ENCODE data around the gene PTPRG. TPM values are rescaled to one million over a fixed set of nuclear protein-coding genes. Genes with fewer than 3 reads are reported as not detected.

PTPRG gene
- total and polyA plus RNA-seq, 2 of the 13 experiments (the other 11 are each of a cell fraction or from before 2014, with no cell fraction given): 8.0 to 25.3 TPM

DNA sequence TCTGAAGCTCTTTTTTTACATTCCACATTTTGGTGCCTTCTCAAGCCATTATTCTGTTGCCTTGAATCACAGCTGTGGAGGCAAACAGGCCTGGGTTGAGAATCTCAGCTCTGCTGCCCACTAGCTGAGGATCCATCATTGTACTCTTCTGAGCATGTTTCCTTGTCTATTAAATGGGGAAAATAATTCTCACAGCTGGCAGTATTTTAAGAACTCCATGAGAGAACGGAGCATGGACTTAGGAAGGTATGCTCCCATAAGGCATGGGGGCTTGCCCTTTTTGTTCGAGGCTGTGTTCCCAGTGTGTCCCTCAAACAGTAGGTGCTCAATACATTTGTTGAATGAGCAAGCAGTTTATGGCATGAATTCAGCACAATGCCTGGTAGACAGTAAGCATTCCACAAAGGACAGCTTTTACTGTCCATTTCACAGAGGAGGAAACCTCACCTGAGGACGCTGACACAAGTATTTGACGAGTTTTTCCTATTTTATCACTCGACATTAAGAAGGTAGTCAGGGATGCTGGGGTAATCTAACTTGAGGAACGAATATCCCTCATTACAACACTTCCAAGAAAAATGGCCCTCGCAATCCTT, 2.1 kb upstream of the PTPRG start (continued):
- TF ChIP-seq HOXA3 (CRISPR knock-in tag; IDR thresholded peaks at IDR 0.05) (no peak), GFI1 (CRISPR knock-in tag; IDR thresholded peaks at IDR 0.05; ENCODE audit: borderline replicate concordance) (no peak), ETV6 (CRISPR knock-in tag; conservative IDR thresholded peaks at IDR 0.05) (no peak), MIER3 (CRISPR knock-in tag; IDR thresholded peaks at IDR 0.05; ENCODE audit: borderline replicate concordance) (no peak), ZKSCAN8 (CRISPR knock-in tag; IDR thresholded peaks at IDR 0.05; ENCODE audit: borderline replicate concordance) (peak; percentile 80; the same call in 1 of the 2 replicates), HCFC1 (IDR thresholded peaks at IDR 0.05; ENCODE audit: low read depth, low read length) (no peak), JDP2 (CRISPR knock-in tag; IDR thresholded peaks at IDR 0.05; ENCODE audit: borderline replicate concordance) (no peak)
- TF ChIP-seq, protein P1, sequence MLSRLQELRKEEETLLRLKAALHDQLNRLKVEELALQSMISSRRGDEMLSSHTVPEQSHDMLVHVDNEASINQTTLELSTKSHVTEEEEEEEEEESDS (CRISPR knock-in tag; IDR thresholded peaks at IDR 0.05; ENCODE audit: borderline replicate concordance): no peak
- TF ChIP-seq, protein P2, sequence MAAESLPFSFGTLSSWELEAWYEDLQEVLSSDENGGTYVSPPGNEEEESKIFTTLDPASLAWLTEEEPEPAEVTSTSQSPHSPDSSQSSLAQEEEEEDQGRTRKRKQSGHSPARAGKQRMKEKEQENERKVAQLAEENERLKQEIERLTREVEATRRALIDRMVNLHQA (CRISPR knock-in tag; IDR thresholded peaks at IDR 0.05): no peak

DNA sequence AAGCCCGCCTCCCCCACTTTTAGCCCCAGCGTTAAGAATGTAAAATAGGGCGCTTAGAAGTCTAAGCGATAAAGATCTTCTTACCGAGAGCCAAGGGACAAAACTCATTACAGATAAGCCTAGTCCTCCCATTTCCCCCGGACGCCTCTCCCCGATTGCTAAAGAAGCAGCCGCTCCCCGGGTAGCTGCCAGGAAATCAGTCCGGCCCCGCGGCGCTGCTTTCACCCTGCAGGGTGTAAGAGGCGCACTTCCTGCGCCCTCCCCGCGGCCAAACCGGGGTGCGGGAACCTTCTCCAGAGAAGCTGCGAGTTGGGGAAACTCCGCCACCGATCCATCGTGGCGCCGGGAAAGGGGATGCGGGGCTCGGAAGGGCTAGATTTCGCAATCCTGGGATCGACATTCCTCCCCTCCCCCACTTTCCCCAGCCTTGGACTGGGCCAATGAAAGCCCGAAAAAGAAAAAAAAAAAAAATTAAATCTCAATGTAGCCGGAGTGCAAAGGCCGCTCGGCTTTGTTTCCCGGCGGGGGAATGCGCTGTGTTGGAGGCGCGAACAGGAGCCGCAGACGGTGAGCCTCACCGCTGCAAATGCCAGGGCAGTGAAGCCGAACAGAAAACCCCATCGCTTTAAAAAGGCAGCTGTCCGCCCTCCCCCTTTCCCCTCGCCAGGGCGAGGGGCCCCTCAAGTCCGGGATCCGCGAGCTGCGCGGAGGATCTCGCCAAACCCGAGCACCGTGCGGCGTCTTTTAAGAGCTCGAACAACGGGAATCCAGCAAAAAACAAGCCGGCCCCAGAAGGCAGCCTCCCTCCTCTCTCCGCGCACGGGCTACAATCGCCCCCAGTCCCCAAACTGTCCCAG, 626 bp upstream of the PTPRG start:
- Histone ChIP-seq H4K20me1 (ENCODE audit: insufficient read depth, low read length) (peaks cover 4% of the 10 kb centered on the region; the same call in 1 of the 2 replicates), H3K4me1 (ENCODE audit: insufficient read depth, low read length) (peaks cover 36% of the 10 kb centered on the region), H3K4me3 (replicated peaks in 1 of 3; ENCODE audit: insufficient read depth in 1 of 3, low read depth in 2 of 3, low read length in 3 of 3) (peak overlapping the region; percentile 86 to 98 (median 86)), H3K79me2 (ENCODE audit: insufficient read depth, low read length) (peaks cover 33% of the 10 kb centered on the region), H3K9me3 (ENCODE audit: low read length) (no peaks in the 10 kb centered on the region), H2AFZ (ENCODE audit: low read length) (peak overlapping the region; percentile 70), H3K9ac (ENCODE audit: insufficient read depth, low read depth, low read length) (peak overlapping the region; percentile 98), H3K4me2 (ENCODE audit: low read depth, low read length) (peak overlapping the region; percentile 92), H3K36me3 (replicated peaks in 1 of 2; ENCODE audit: control insufficient read depth in 1 of 2, insufficient read depth in 2 of 2, low read length in 2 of 2) (no peaks in the 10 kb centered on the region), H3K27ac (ENCODE audit: extremely low read length, insufficient read depth, low read length) (peak overlapping the region; percentile 100), H3K27me3 (ENCODE audit: control insufficient read depth in 1 of 2, insufficient read depth in 2 of 2, low read length in 2 of 2) (peaks cover 0 to 2% of the 10 kb centered on the region in 2 experiments; a peak in 1 of 5 replicates)
- CTCF ChIA-PET (ENCODE audit: low intra/inter-chr PET ratio, low total read pairs): interaction anchor here (0.6 kb wide), 1 partner anchor 52 kb away, joined by 4 read pairs; no protein-coding TSS in a partner anchor
- TSS peak; percentile 85 for BruUV-seq (replicated peaks)
- DNase-seq (ENCODE audit: low spot score) (peak; percentile 81), FAIRE-seq (no peak), ATAC-seq (peak; percentile 70)
- intact Hi-C loops (cut with micrococcal nuclease; ENCODE audit: unreplicated experiment) (loop anchor here (5.0 to 10.0 kb wide), 3 partner anchors 67 to 624 kb away; no protein-coding TSS in a partner anchor), in situ Hi-C loops (cut with HindIII; ENCODE audit: extremely low pct_ligation_motif_present, low pct_unique_long_range_greater_than_20kb) (loop anchor here (25.0 kb wide), 1 partner anchor 627 kb away; no protein-coding TSS in a partner anchor)
- POLR2A ChIA-PET: interaction anchor here (0.7 to 2.1 kb wide), 19 partner anchors 9 to 628 kb away, joined by 3 to 13 read pairs (median 4); no protein-coding TSS in a partner anchor
- under 1% methylated on average over 49 of the region's 64 CpGs for WGBS (ENCODE audit: low lambda C conversion rate)
- TF ChIP-seq ZNF543 (CRISPR knock-in tag; IDR thresholded peaks at IDR 0.05): peak; percentile 94; the same call in 1 of the 2 replicates
- peak; percentile 70 to 77; a peak in 3 of 4 replicates for TF ChIP-seq POLR2A (IDR thresholded peaks at IDR 0.05; ENCODE audit: insufficient read depth in 1 of 2, low read depth in 2 of 2, low read length in 2 of 2)
- TF ChIP-seq, protein P3, sequence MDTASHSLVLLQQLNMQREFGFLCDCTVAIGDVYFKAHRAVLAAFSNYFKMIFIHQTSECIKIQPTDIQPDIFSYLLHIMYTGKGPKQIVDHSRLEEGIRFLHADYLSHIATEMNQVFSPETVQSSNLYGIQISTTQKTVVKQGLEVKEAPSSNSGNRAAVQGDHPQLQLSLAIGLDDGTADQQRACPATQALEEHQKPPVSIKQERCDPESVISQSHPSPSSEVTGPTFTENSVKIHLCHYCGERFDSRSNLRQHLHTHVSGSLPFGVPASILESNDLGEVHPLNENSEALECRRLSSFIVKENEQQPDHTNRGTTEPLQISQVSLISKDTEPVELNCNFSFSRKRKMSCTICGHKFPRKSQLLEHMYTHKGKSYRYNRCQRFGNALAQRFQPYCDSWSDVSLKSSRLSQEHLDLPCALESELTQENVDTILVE (CRISPR knock-in tag; IDR thresholded peaks at IDR 0.05): no peak
- TF ChIP-seq ELF1 (CRISPR knock-in tag; IDR thresholded peaks at IDR 0.05): no peak
- no peak for TF ChIP-seq PHF5A (CRISPR knock-in tag; IDR thresholded peaks at IDR 0.05; ENCODE audit: low read depth, unreplicated experiment)
- TF ChIP-seq, protein P4, sequence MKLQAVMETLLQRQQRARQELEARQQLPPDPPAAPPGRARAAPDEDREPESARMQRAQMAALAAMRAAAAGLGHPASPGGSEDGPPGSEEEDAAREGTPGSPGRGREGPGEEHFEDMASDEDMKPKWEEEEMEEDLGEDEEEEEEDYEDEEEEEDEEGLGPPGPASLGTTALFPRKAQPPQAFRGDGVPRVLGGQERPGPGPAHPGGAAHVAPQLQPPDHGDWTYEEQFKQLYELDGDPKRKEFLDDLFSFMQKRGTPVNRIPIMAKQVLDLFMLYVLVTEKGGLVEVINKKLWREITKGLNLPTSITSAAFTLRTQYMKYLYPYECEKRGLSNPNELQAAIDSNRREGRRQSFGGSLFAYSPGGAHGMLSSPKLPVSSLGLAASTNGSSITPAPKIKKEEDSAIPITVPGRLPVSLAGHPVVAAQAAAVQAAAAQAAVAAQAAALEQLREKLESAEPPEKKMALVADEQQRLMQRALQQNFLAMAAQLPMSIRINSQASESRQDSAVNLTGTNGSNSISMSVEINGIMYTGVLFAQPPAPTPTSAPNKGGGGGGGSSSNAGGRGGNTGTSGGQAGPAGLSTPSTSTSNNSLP (IDR thresholded peaks at IDR 0.05; ENCODE audit: low read depth, low read length): peak; percentile 40; the same call in 1 of the 2 replicates
- no peak for TF ChIP-seq RFXANK (CRISPR knock-in tag; IDR thresholded peaks at IDR 0.05)
- peak; percentile 34; the same call in 1 of the 2 replicates for TF ChIP-seq RXRB (CRISPR knock-in tag; IDR thresholded peaks at IDR 0.05; ENCODE audit: borderline replicate concordance)
- 0 out of 2 replicates have a peak, but pooled peaks have one; percentile 69 for TF ChIP-seq BRCA1 (CRISPR knock-in tag; IDR thresholded peaks at IDR 0.05)
- TF ChIP-seq ZNF460 (CRISPR knock-in tag; IDR thresholded peaks at IDR 0.05; ENCODE audit: borderline replicate concordance): no peak
- peak; percentile 30 for TF ChIP-seq GATA4 (IDR thresholded peaks at IDR 0.05; ENCODE audit: borderline replicate concordance, low read depth)

Data from HepG2 (cell line).